HepG2 (cell line): Measurements from ENCODE around the gene WDR81. TPM values are rescaled to one million over a fixed set of nuclear protein-coding genes. Genes with fewer than 3 reads are reported as not detected.

ENCODE experiments used
- ATF1 ChIP-seq: IDR thresholded peaks from 2 replicates; pipeline ENCODE4 v1.6.1; 2016; ENCODE audit warnings: mild to moderate bottlenecking, control low read depth
- FOXP1 ChIP-seq, 2 experiments: fragments of 450-650 bp in 1 of 2; IDR thresholded peaks; 2 replicates each; pipeline ENCODE4 v1.6.1; 2017 to 2018; ENCODE audit warnings: antibody characterized with exemption in 1 of 2
- HMG20B ChIP-seq: conservative IDR thresholded peaks from 2 replicates; pipeline ENCODE4 v1.6.1; 2016; ENCODE audit warnings: missing genetic modification reagents, missing compliant biosample characterization
- MAFF ChIP-seq: IDR thresholded peaks from 2 replicates; pipeline ENCODE4 v1.6.1; 2011; ENCODE audit warnings: low read depth, low read length, improper control_type of control experiment
- NR2F6 ChIP-seq, 2 experiments: IDR thresholded peaks; 2 replicates each; pipeline ENCODE4 v1.6.1; 2016; ENCODE audit warnings: antibody characterized with exemption in 1 of 2, mild to moderate bottlenecking in 1 of 2
- RXRB ChIP-seq: IDR thresholded peaks from 2 replicates; pipeline ENCODE4 v1.6.1; 2016; ENCODE audit warnings: borderline replicate concordance, missing genetic modification reagents, missing compliant biosample characterization
- SAP130 ChIP-seq: IDR thresholded peaks from 2 replicates; pipeline ENCODE4 v1.6.1; 2016; ENCODE audit warnings: low read depth
- SMAD9 ChIP-seq: sonication (generic); formaldehyde crosslinking; IDR thresholded peaks from 2 replicates; pipeline ENCODE4 v1.5.1; 2020; ENCODE audit warnings: mild to moderate bottlenecking, missing genetic modification reagents
- SP2 ChIP-seq: sonication (generic); formaldehyde crosslinking; IDR thresholded peaks from 2 replicates; pipeline ENCODE4 v1.5.1; 2020; ENCODE audit warnings: mild to moderate bottlenecking, missing genetic modification reagents
- SPEN ChIP-seq: sonication (generic); formaldehyde crosslinking; IDR thresholded peaks from 2 replicates; pipeline ENCODE4 v1.5.1; 2020; ENCODE audit warnings: low read depth, mild to moderate bottlenecking, missing genetic modification reagents
- TMF1 ChIP-seq: sonication (generic); formaldehyde crosslinking; IDR thresholded peaks from 2 replicates; pipeline ENCODE4 v1.8.1; 2022; ENCODE audit warnings: low read depth, missing genetic modification reagents
- ZNF121 ChIP-seq: sonication (generic); formaldehyde crosslinking; IDR thresholded peaks from 2 replicates; pipeline ENCODE4 v1.5.0; 2020; ENCODE audit warnings: mild to moderate bottlenecking, missing genetic modification reagents
- ZNF614 ChIP-seq: IDR thresholded peaks from 2 replicates; pipeline ENCODE4 v1.6.1; 2018; ENCODE audit warnings: missing biosample characterization, missing genetic modification reagents, inconsistent platforms, borderline replicate concordance
- ZNF652 ChIP-seq: IDR thresholded peaks from 2 replicates; pipeline ENCODE4 v1.6.1; 2016; ENCODE audit warnings: low read depth, borderline replicate concordance
- ZNF746 ChIP-seq: sonication (generic); formaldehyde crosslinking; IDR thresholded peaks from 2 replicates; pipeline ENCODE4 v1.8.0; 2022; ENCODE audit warnings: mild to moderate bottlenecking, missing genetic modification reagents
- polyA plus RNA-seq, 8 experiments: library from polyadenylated mRNA; depleted of rRNA in 3 of 8; stranded (reverse) in 7 of 8; unstranded in 1 of 8; fragments of >200 nt; fragmentation: Illumina TruSeq in 4 of 8; extraction: Trizol in 4 of 8; gene quantifications; 2 replicates each; pipeline versions ENCODE4 v1.2.1 to v1.2.3, GENCODE V29; 2011 to 2016; ENCODE audit warnings: low read depth in 4 of 8, missing spikeins in 1 of 8, mixed read lengths in 1 of 8; ENCODE audit not compliant: insufficient read depth in 1 of 8
- total RNA-seq, 5 experiments: library from RNA; depleted of rRNA; stranded (reverse); fragments of >200 nt; fragmentation: Illumina TruSeq; extraction: Trizol; gene quantifications; 2 replicates each; pipeline ENCODE4 v1.2.3, GENCODE V29; 2016; ENCODE audit warnings: low read depth in 1 of 5
- TF ChIP-seq, protein P1 (sequence below): sonication (generic); IDR thresholded peaks from 2 replicates; pipeline ENCODE4 v1.6.1; 2016; ENCODE audit warnings: low read depth, borderline replicate concordance
- TF ChIP-seq, protein P2 (sequence below): sonication (generic); formaldehyde crosslinking; IDR thresholded peaks from 2 replicates; pipeline ENCODE4 v1.4.0; 2020; ENCODE audit warnings: missing genetic modification reagents
- TF ChIP-seq, protein P3 (sequence below): sonication (generic); formaldehyde crosslinking; IDR thresholded peaks from 2 replicates; pipeline ENCODE4 v1.4.0; 2020; ENCODE audit warnings: missing genetic modification reagents, low read depth, mild to moderate bottlenecking, borderline replicate concordance
- TF ChIP-seq, protein P4 (sequence below): sonication (generic); formaldehyde crosslinking; IDR thresholded peaks from 2 replicates; pipeline ENCODE4 v1.4.0; 2020; ENCODE audit warnings: missing genetic modification reagents, borderline replicate concordance
- TF ChIP-seq, protein P5 (sequence below): sonication (generic); formaldehyde crosslinking; IDR thresholded peaks from 2 replicates; pipeline ENCODE4 v1.5.0; 2020; ENCODE audit warnings: missing genetic modification reagents

Gene WDR81
- total and polyA plus RNA-seq, 2 of the 13 experiments (the other 11 are each of a cell fraction or from before 2014, with no cell fraction given): 9.1 to 16.7 TPM

DNA sequence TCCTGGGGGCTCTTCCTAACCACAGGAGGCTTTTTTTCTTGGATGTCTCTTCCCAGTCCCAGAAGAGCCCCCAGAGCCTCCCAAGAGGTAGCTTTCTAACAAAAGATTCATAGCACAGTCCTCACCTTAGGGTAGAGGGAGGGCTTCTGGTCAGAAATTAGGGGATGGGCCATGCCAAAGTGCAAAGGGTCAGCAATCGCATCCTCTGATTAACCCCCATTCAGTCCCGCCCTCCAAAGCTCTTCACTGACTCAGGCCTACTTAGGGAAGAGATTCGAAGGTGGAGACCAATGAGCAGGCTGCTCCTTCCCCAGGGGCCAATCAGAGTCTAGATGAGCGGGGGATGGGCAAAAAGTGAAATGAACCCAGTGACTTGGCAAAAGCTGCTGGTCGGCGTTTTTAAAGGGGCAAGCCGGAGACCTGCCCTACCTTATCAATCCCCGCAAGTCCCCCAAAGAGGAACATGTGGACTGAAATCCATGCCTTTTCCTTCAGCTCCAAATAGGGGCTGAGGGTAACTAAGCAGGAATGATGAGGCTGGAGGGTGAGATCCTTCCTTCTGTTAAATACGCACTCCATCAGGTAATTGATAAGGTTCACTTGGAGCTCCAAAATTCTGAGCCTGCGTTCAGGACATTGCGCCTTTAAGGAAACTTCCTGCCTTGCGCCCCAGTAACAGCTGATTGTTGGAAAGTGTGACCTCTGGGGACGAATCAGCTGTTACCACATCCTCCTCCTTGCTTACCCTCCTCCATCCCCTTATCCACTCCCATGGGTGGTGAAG, 7.4 kb upstream of the WDR81 start (continued):
- TF ChIP-seq, protein P1, sequence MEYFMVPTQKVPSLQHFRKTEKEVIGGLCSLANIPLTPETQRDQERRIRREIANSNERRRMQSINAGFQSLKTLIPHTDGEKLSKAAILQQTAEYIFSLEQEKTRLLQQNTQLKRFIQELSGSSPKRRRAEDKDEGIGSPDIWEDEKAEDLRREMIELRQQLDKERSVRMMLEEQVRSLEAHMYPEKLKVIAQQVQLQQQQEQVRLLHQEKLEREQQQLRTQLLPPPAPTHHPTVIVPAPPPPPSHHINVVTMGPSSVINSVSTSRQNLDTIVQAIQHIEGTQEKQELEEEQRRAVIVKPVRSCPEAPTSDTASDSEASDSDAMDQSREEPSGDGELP: peak; percentile 99
- TF ChIP-seq, protein P2, sequence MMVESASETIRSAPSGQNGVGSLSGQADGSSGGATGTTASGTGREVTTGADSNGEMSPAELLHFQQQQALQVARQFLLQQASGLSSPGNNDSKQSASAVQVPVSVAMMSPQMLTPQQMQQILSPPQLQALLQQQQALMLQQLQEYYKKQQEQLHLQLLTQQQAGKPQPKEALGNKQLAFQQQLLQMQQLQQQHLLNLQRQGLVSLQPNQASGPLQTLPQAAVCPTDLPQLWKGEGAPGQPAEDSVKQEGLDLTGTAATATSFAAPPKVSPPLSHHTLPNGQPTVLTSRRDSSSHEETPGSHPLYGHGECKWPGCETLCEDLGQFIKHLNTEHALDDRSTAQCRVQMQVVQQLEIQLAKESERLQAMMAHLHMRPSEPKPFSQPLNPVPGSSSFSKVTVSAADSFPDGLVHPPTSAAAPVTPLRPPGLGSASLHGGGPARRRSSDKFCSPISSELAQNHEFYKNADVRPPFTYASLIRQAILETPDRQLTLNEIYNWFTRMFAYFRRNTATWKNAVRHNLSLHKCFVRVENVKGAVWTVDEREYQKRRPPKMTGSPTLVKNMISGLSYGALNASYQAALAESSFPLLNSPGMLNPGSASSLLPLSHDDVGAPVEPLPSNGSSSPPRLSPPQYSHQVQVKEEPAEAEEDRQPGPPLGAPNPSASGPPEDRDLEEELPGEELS (CRISPR knock-in tag): peak; percentile 17; the same call in 1 of the 2 replicates
- TF ChIP-seq TMF1 (CRISPR knock-in tag): no peak
- TF ChIP-seq SMAD9: no peak
- peak; percentile 76 for TF ChIP-seq SP2 (CRISPR knock-in tag)
- 0 out of 2 replicates have a peak, but pooled peaks have one; percentile 27 for TF ChIP-seq HMG20B (CRISPR knock-in tag)
- TF ChIP-seq, protein P3, sequence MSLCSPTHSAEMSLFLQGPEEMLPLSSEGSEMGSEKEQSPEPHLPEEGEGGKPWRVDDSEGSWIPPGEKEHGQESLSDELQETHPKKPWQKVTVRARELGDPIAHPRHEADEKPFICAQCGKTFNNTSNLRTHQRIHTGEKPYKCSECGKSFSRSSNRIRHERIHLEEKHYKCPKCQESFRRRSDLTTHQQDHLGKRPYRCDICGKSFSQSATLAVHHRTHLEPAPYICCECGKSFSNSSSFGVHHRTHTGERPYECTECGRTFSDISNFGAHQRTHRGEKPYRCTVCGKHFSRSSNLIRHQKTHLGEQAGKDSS: no peak
- TF ChIP-seq RXRB (CRISPR knock-in tag): peak; percentile 12; the same call in 1 of the 2 replicates
- TF ChIP-seq, protein P4, sequence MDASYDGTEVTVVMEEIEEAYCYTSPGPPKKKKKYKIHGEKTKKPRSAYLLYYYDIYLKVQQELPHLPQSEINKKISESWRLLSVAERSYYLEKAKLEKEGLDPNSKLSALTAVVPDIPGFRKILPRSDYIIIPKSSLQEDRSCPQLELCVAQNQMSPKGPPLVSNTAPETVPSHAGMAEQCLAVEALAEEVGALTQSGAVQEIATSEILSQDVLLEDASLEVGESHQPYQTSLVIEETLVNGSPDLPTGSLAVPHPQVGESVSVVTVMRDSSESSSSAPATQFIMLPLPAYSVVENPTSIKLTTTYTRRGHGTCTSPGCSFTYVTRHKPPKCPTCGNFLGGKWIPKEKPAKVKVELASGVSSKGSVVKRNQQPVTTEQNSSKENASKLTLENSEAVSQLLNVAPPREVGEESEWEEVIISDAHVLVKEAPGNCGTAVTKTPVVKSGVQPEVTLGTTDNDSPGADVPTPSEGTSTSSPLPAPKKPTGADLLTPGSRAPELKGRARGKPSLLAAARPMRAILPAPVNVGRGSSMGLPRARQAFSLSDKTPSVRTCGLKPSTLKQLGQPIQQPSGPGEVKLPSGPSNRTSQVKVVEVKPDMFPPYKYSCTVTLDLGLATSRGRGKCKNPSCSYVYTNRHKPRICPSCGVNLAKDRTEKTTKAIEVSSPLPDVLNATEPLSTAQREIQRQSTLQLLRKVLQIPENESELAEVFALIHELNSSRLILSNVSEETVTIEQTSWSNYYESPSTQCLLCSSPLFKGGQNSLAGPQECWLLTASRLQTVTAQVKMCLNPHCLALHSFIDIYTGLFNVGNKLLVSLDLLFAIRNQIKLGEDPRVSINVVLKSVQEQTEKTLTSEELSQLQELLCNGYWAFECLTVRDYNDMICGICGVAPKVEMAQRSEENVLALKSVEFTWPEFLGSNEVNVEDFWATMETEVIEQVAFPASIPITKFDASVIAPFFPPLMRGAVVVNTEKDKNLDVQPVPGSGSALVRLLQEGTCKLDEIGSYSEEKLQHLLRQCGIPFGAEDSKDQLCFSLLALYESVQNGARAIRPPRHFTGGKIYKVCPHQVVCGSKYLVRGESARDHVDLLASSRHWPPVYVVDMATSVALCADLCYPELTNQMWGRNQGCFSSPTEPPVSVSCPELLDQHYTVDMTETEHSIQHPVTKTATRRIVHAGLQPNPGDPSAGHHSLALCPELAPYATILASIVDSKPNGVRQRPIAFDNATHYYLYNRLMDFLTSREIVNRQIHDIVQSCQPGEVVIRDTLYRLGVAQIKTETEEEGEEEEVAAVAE: peak; percentile 98
- 0 out of 2 replicates have a peak, but pooled peaks have one; percentile 9 for TF ChIP-seq SPEN (CRISPR knock-in tag)
- TF ChIP-seq ZNF746 (CRISPR knock-in tag): 0 out of 2 replicates have a peak, but pooled peaks have one; percentile 24
- TF ChIP-seq ATF1 (CRISPR knock-in tag): peak; percentile 55; the same call in 1 of the 2 replicates
- TF ChIP-seq MAFF: peak; percentile 85
- TF ChIP-seq NR2F6 (IDR thresholded peaks at IDR 0.05): peak; percentile 75
- TF ChIP-seq NR2F6 (CRISPR knock-in tag; IDR thresholded peaks at IDR 0.05): peak; percentile 79
- peak; percentile 25; the same call in 1 of the 2 replicates for TF ChIP-seq ZNF652
- no peak for TF ChIP-seq FOXP1 (IDR thresholded peaks at IDR 0.05)
- no peak for TF ChIP-seq FOXP1 (CRISPR knock-in tag; IDR thresholded peaks at IDR 0.05)
- TF ChIP-seq, protein P5, sequence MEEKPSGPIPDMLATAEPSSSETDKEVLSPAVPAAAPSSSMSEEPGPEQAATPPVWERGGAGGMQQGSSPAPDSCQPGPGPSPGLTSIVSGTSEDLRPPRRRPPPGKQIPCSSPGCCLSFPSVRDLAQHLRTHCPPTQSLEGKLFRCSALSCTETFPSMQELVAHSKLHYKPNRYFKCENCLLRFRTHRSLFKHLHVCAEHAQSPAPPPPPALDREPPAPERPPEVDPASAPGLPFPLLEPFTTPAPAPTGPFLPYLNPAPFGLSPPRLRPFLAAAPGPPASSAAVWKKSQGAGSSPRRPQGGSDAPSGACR (CRISPR knock-in tag): 0 out of 2 replicates have a peak, but pooled peaks have one; percentile 33
- TF ChIP-seq SAP130 (CRISPR knock-in tag): peak; percentile 61
- TF ChIP-seq ZNF614 (CRISPR knock-in tag): peak; percentile 18; the same call in 1 of the 2 replicates
- 0 out of 2 replicates have a peak, but pooled peaks have one; percentile 6 for TF ChIP-seq ZNF121 (CRISPR knock-in tag)
